ENCODE results near the gene HIVEP2.

HIVEP2 gene

DNA sequence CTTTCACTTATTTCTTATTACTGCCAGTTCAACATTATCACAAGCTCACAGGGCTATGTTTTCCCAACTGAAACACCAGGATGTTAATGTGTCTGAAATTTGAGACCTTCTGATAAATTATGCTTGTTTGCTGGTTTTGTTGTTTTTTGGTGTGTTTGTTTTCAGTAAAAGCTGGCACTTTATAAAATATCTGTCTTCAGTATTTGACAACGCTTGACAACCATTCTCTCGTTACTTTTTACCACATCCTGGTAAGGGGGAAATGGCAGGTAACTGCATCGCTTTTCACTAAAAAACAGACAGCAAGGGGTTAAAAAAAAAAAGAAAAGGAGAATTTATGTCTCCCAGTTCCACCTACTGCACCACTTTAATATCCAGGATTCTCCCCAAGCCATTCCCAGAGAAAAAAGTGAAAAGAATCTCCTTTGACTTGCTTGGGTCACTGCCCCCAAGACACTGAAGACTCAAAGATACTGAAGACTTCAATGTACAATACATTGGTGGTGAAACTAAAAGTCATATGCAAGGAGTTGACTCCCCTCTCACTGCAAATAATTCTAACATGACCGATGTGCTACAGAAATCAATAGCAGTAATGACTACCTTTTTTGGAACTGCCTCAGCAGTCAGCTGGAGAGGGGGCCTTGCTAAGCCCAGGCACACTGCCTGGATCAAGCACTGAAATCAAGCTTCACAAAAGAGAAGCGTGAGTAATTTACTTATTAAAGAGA, 88.9 kb downstream of the HIVEP2 start:
- Mint-ChIP-seq H3K4me1 (peaks cover 100% of the 10 kb centered on the region), H3K36me3 (peaks cover 35% of the 10 kb centered on the region)

DNA sequence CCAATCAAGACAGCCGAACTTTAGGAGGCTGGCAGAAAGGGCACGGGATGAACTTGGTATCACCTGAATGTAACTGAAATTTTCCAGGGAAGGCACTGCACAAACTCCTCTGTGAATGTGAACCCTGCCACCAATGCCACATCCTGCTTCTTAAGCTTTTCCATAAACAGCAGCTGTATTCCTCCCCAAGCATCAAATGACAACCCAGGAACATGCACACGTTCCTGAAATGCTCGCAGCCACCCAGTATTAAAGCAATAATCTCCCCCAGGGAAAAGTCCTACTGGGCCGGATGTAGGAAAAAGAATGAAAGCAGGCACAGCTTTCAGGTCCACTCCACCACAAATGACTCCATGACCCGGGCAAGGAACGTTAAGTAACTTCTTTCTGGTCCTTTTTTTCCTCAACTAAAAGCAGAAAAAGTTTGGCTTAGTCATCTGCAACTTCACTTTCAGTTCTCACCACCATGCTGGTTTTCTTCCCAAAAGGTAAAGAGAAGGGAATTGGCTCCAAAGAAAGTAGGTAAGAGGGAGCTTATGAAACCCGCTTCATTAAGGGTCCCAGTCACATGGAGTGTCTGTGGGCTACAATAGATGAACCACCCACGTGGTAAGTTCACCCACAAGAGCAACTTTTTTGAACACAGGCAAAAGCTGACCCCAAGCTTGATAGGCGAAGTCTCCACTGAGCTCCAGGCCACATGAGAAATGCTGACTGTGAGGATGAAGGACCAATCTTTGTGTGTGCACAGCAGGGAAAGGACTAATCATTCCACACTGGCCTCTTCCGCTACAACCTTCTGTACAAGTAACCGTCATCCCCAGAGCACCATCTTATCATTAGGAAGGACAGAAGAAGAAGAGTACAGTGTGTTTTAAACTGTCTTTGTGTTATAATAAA, 90.1 kb downstream of the HIVEP2 start:
- Mint-ChIP-seq H3K36me3 (peaks cover 33% of the 10 kb centered on the region), H3K4me3 (peak overlapping the region; percentile 87), H3K4me1 (peaks cover 100% of the 10 kb centered on the region), H3K9me3 (peaks cover 6% of the 10 kb centered on the region), H3K27me3 (no peaks in the 10 kb centered on the region), H3K27ac (peak overlapping the region; percentile 95)

More for the DNA sequence above, 88.9 kb downstream of the HIVEP2 start:
- Mint-ChIP-seq H3K27ac (peak overlapping the region; percentile 95), H3K27me3 (no peaks in the 10 kb centered on the region), H3K9me3 (peaks cover 6% of the 10 kb centered on the region), H3K4me3 (peak overlapping the region; percentile 87)

DNA sequence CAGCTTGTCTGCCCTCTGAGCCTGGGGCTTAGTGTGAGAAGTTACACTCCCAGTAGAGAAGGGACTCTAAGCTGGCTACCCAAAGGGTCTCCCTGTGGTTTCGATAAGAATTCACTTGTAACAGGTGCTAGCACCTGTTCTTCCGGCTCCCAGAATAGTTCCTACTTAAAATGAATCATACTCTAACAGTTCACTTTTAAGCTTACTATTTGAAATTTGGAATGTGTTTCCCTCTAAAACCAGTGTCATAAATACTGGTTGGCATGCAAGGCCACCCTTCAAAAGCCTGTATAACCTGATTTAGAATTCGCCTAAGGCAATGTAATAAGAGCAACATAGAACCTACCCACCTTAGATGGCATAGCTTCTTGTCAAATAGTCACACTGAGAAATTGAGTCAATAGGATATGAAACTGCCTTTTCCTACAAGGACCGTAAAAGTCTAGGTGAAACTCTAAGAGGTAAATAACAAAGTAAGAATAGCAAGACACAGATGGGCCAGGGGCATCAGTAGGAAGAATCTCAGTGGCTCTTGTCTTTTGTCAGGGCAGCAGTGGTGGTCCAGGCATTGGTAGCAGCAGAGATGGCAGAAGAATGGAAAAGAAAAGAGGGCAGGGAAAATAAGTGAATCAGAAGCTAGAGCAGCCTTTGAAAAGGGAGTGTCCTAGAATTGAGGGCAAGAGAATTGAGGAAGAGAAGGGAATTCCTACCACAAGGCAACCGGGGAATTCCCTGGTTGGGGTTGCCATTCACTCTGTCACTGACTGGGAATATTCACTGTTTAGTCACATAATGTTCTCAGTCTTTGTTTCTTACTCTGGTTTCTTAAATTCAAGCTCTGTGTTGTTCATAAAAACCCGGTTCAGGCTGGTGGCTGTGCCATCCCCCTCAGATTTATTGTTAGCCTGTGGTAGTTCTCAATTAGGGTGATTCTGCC, 91.5 kb downstream of the HIVEP2 start:
- peak overlapping the region; percentile 87 for H3K4me3 Mint-ChIP-seq
- peaks cover 25% of the 10 kb centered on the region for H3K36me3 Mint-ChIP-seq
- H3K27ac Mint-ChIP-seq = peak overlapping the region; percentile 95
- H3K9me3 Mint-ChIP-seq = peaks cover 6% of the 10 kb centered on the region
- H3K27me3 Mint-ChIP-seq = no peaks in the 10 kb centered on the region
- peaks cover 98% of the 10 kb centered on the region for H3K4me1 Mint-ChIP-seq

DNA sequence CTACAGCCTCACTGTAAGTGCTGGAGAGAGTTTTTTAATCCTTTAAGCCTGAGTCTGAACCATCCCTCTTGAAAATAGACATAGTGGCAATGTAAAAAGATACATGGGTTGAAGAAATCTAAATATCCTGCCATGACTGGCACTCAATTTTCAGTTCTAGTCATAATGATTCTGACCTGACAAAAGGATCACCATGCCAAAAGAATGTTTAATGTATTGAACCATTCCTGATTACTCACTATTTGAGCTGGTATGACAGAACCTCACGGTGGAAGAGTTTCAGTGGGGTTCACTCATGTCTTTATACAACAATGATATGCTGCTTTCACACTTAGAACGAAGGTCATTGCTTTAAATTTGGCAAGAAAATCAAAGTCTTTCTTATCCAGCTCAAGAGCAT, 93.4 kb downstream of the HIVEP2 start:
- Mint-ChIP-seq H3K36me3 (peaks cover 25% of the 10 kb centered on the region), H3K4me3 (peak overlapping the region; percentile 72), H3K27me3 (no peaks in the 10 kb centered on the region), H3K9me3 (peaks cover 6% of the 10 kb centered on the region), H3K4me1 (peaks cover 96% of the 10 kb centered on the region), H3K27ac (peak overlapping the region; percentile 90)

DNA sequence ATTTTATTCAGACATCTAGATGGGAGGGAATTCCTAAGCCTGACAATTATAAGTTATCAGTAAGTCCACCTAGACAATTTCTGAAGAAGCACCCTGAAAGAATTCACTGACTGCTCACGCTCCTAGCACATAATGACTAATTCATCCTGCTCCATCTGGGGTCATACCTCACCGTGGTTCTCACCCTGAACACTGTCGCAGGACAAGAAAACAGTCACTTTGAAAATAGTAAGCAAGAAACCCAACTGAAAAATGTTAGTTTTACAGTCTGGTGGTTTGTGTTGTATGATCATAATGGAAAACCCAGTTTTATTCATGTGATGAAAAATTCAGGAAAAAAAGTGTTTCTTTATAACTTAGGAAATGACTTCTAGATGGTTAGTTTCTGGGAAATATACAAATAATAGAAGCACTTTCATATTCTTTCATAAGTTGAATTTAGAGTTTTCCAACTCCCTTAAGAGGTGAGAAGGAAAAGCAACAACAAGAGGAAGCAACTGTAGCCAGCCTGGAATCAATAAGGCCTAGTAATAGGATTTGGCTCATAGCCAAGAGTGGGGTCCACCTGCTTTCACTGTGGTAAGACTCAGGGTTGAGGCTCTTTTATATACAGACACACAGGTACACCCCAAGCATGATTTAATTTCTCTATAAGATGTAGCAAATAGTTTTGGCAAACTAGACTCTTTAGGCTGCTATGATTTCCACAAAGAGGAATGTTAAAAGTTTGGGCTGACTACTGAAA, 94.1 kb downstream of the HIVEP2 start:
- Mint-ChIP-seq H3K27me3 (no peaks in the 10 kb centered on the region), H3K36me3 (peaks cover 22% of the 10 kb centered on the region), H3K4me1 (peaks cover 96% of the 10 kb centered on the region), H3K4me3 (peak overlapping the region; percentile 72), H3K9me3 (peaks cover 6% of the 10 kb centered on the region), H3K27ac (peak overlapping the region; percentile 90)

DNA sequence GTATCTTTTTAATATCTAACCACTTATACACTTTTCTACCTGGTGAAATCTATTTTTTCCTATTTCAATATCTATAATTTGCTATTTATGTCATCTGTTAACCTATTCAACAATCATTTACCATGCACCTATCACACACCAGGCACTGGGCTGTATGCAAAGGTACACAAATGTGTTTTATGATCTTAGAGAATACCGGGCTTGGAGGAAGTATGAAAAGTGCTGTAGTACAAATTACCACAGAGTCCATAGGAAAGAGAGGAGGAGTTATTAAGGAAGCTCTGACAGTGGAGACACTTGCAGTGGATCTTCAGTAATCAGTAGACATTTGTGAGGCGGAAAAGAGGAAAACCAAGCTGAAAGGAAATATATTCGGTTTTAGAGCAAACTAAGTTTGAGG, 96.0 kb downstream of the HIVEP2 start:
- peak overlapping the region; percentile 31 for H3K4me3 Mint-ChIP-seq
- H3K4me1 Mint-ChIP-seq = peaks cover 96% of the 10 kb centered on the region
- H3K9me3 Mint-ChIP-seq = peaks cover 6% of the 10 kb centered on the region
- no peaks in the 10 kb centered on the region for H3K27me3 Mint-ChIP-seq
- peak overlapping the region; percentile 88 for H3K27ac Mint-ChIP-seq
- peaks cover 13% of the 10 kb centered on the region for H3K36me3 Mint-ChIP-seq

DNA sequence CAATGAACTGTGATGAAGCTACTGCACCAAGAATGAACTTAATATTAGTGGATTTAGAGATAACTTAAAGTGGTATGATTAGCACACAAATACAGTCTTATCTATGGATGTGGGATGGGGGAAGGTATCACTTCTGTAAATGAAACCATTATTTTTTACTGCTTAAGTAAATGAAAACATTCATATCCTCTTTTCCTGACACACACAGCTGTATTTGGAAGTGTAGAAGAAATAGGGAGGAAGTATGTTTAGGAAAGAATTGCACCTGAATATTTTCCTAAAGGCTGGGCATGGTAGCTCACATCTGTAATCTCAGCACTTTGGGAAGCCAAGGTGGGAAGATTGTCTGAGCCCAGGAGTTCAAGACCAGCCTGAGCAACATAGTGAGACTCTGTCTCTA, 96.8 kb downstream of the HIVEP2 start:
- H3K4me1 Mint-ChIP-seq = peaks cover 96% of the 10 kb centered on the region
- H3K27ac Mint-ChIP-seq = peak overlapping the region; percentile 88
- H3K9me3 Mint-ChIP-seq = no peaks in the 10 kb centered on the region
- peak overlapping the region; percentile 40 for H3K4me3 Mint-ChIP-seq
- no peaks in the 10 kb centered on the region for H3K27me3 Mint-ChIP-seq
- peaks cover 8% of the 10 kb centered on the region for H3K36me3 Mint-ChIP-seq

DNA sequence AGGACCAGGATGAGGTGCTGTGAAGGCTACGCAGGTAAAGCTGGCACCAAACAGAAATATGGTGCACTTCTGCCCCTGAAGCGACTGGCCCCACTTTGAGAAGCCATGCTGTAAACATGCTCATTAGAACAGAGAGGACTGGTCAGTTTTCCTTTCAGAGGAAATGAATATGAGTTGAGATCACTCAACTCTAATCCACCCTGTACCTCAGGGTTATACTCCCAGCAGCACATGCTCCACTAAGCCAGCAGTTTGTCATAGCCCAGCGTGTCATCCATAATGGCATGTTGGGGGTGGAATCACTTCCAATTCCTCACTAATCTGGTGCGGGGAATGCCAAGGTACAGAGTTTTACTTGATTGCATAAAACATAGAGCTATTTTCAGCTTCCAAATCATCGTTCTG, 98.1 kb downstream of the HIVEP2 start:
- no peaks in the 10 kb centered on the region for H3K27me3 Mint-ChIP-seq
- peaks cover 96% of the 10 kb centered on the region for H3K4me1 Mint-ChIP-seq
- no peaks in the 10 kb centered on the region for H3K9me3 Mint-ChIP-seq
- H3K27ac Mint-ChIP-seq = peak overlapping the region; percentile 100
- peak overlapping the region; percentile 84 for H3K4me3 Mint-ChIP-seq
- H3K36me3 Mint-ChIP-seq = peaks cover 5% of the 10 kb centered on the region

DNA sequence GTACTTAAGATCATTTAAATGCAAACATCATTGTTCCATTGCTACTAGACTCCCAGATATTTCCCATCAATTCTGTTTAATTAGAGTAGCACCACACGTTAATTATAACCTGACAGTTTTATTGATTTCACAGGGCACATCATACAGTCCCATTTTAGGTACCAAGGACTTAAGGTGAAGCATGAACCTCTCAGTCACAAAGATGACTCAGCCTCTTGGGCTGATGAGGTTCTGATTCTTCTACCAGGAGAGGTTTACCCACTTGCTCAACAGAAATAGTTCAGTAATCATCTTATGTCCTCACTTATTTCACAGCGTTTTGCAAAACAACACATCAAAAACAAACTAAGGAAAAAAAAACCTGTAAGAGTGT, 98.5 kb downstream of the HIVEP2 start:
- Mint-ChIP-seq H3K9me3 (no peaks in the 10 kb centered on the region), H3K27ac (peak overlapping the region; percentile 100), H3K4me1 (peaks cover 96% of the 10 kb centered on the region), H3K4me3 (peak overlapping the region; percentile 84), H3K36me3 (peaks cover 5% of the 10 kb centered on the region), H3K27me3 (no peaks in the 10 kb centered on the region)

DNA sequence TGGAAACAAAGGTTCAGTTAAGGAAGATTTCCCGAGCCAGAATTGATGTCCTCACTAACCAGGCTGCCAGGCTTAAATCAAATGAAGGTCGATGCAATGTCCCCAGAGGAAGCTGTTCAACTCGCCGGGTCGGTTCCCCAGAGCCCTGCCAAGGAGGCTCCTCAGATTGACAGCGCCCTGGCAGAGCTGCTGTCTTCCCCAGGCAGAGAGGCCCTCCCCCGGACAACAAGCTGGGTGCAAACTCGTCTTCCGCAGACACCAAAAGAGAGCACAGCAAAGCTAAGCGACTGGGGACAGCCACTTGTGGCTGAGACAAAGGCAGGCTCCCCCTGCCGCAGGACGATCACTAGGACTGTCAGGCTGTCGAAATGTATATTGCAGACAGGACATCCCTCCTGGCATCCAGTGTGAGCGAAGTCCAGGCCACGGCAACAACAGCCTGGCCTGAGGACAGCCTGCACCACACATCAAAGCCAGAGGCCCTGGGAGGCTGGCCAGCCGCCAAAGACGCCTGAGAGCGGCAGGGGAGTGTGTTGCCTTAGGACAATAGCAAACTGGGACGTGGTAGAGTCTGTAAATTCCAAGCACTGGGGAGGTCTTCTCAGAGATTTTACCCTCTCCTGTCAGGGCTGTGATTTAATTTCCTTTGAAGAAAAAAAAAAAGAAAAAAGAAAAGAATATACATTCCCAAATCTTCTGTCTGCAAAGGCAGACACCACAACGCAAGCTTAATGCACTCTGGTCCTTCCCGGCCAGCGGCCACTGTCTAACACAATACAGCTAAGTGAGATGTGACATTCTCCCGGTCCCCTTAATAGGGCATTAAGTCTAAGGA, 99.1 kb downstream of the HIVEP2 start:
- no peaks in the 10 kb centered on the region for H3K27me3 Mint-ChIP-seq

DNA sequence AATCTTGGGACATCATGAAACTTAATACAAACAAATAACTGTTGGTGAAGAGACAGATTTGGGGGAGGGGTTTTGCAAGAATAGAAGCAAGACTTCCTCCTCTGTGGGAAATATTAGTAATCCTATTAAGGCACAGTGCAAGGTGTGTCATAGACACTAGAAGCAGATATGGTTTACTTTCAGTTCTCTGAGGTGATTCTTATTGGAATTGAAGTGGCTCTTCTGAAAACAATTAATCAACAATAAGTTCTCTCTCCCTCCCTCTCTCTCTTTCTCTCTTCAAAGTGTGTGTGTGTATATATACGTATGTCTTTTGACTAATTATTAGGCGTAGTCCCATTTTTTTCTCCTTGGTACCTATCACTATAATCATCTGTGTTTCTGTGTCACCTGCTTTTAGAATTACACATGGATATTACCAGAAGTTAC, 99.8 kb downstream of the HIVEP2 start:
- H3K36me3 Mint-ChIP-seq = peaks cover 5% of the 10 kb centered on the region
- H3K9me3 Mint-ChIP-seq = no peaks in the 10 kb centered on the region
- H3K4me1 Mint-ChIP-seq = peaks cover 93% of the 10 kb centered on the region
- no peaks in the 10 kb centered on the region for H3K27me3 Mint-ChIP-seq
- H3K4me3 Mint-ChIP-seq = peak overlapping the region; percentile 84
- H3K27ac Mint-ChIP-seq = peak overlapping the region; percentile 100

More for the DNA sequence above, 99.1 kb downstream of the HIVEP2 start:
- peaks cover 96% of the 10 kb centered on the region for H3K4me1 Mint-ChIP-seq
- H3K36me3 Mint-ChIP-seq = peaks cover 5% of the 10 kb centered on the region
- peak overlapping the region; percentile 84 for H3K4me3 Mint-ChIP-seq
- peak overlapping the region; percentile 100 for H3K27ac Mint-ChIP-seq
- H3K9me3 Mint-ChIP-seq = no peaks in the 10 kb centered on the region

DNA sequence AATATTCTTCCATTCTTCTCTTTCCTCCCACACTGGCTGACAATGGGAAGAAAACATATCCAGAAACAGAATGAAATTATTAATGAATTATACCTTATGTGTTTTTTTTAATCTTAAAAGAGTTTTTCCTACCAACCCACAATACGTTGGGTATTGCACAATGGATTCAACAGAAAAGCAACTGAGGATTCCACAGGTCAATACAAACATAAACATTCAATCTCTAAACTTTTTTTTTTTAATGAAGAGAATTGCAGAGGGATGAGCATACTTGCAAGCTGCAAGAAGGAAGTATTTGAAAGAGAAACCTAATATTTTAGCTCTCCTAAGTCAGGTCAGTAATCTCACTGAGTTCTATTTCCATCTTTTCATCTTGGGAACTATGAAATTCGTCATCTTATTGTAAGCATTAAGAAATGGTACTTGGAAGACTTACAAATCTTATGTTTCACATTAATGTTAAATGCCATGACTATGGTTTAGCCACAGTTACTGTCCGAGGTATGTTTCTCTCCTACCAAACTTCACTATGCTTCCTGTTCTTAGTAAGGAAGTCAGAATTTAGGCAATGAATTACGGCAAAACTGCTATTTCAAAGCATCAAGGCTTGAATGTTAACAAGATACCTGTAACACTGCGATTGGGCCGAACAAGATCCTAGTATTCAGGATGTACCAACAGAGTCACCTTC, 100.8 kb downstream of the HIVEP2 start:
- peak overlapping the region; percentile 84 for H3K4me3 Mint-ChIP-seq
- peaks cover 5% of the 10 kb centered on the region for H3K36me3 Mint-ChIP-seq
- no peaks in the 10 kb centered on the region for H3K27me3 Mint-ChIP-seq
- H3K27ac Mint-ChIP-seq = peak overlapping the region; percentile 100
- H3K4me1 Mint-ChIP-seq = peaks cover 94% of the 10 kb centered on the region
- no peaks in the 10 kb centered on the region for H3K9me3 Mint-ChIP-seq

DNA sequence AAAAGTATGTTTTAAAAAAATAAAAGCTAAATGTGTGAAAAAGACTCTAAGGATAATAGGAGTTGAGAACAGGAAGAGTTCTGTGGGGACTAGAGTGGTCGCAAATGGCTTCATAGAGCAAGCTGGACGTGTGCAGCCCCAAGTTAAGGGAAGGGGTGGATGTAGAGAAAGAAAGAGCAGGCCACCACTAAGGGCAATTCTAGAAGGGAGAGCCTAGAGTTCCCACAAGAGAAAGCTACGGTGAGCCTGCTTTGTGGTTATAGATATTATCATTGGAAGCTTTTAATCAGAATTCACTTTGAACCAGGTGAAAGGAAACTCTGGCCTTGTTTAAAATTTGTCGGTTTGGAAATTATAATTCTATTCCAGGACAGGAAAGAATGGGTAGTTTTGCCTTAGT, 101.6 kb downstream of the HIVEP2 start:
- no peaks in the 10 kb centered on the region for H3K27me3 Mint-ChIP-seq
- H3K27ac Mint-ChIP-seq = peak overlapping the region; percentile 100
- peaks cover 7% of the 10 kb centered on the region for H3K36me3 Mint-ChIP-seq
- H3K9me3 Mint-ChIP-seq = peaks cover 4% of the 10 kb centered on the region
- peak overlapping the region; percentile 84 for H3K4me3 Mint-ChIP-seq
- peaks cover 94% of the 10 kb centered on the region for H3K4me1 Mint-ChIP-seq
